HEK293T (cell line): ENCODE results near the gene SDHB.

Experiments
- ARNT ChIP-seq: fragments of 450-650 bp; IDR thresholded peaks from 2 replicates; pipeline ENCODE4 v1.6.1; 2017; ENCODE audit warnings: mild to moderate bottlenecking
- BHLHE40 ChIP-seq: fragments of 450-650 bp; IDR thresholded peaks from 2 replicates; pipeline ENCODE4 v1.6.1; 2016; ENCODE audit warnings: mild to moderate bottlenecking, moderate library complexity, borderline replicate concordance
- ELF4 ChIP-seq: fragments of 450-650 bp; IDR thresholded peaks from 2 replicates; pipeline ENCODE4 v1.6.1; 2017; ENCODE audit warnings: antibody characterized with exemption
- FOXA1 ChIP-seq: fragments of 450-650 bp; IDR thresholded peaks from 2 replicates; pipeline ENCODE4 v1.6.1; 2016; ENCODE audit warnings: mild to moderate bottlenecking
- FOXK2 ChIP-seq: fragments of 450-650 bp; IDR thresholded peaks from 2 replicates; pipeline ENCODE4 v1.6.1; 2016; ENCODE audit warnings: mild to moderate bottlenecking
- FOXM1 ChIP-seq: fragments of 450-650 bp; IDR thresholded peaks from 2 replicates; pipeline ENCODE4 v1.6.1; 2017; ENCODE audit warnings: mild to moderate bottlenecking, borderline replicate concordance
- HDGF ChIP-seq: fragments of 450-650 bp; IDR thresholded peaks from 2 replicates; pipeline ENCODE4 v1.6.1; 2017; ENCODE audit warnings: antibody characterized with exemption, borderline replicate concordance
- L3MBTL2 ChIP-seq: fragments of 450-650 bp; conservative IDR thresholded peaks from 2 replicates; pipeline ENCODE4 v1.6.1; 2016; ENCODE audit warnings: mild to moderate bottlenecking
- LEF1 ChIP-seq: fragments of 450-650 bp; IDR thresholded peaks from 2 replicates; pipeline ENCODE4 v1.6.1; 2017; ENCODE audit warnings: mild to moderate bottlenecking, borderline replicate concordance
- SP1 ChIP-seq: fragments of 450-650 bp; IDR thresholded peaks from 2 replicates; pipeline ENCODE4 v1.6.1; 2017
- SUZ12 ChIP-seq: fragments of 450-650 bp; IDR thresholded peaks from 2 replicates; pipeline ENCODE4 v1.6.1; 2016; ENCODE audit warnings: mild to moderate bottlenecking
- ZNF384 ChIP-seq: fragments of 450-650 bp; IDR thresholded peaks from 2 replicates; pipeline ENCODE4 v1.6.1; 2016
- TF ChIP-seq, protein P1 (sequence below): fragments of 450-650 bp; IDR thresholded peaks from 2 replicates; pipeline ENCODE4 v1.6.1; 2016

DNA sequence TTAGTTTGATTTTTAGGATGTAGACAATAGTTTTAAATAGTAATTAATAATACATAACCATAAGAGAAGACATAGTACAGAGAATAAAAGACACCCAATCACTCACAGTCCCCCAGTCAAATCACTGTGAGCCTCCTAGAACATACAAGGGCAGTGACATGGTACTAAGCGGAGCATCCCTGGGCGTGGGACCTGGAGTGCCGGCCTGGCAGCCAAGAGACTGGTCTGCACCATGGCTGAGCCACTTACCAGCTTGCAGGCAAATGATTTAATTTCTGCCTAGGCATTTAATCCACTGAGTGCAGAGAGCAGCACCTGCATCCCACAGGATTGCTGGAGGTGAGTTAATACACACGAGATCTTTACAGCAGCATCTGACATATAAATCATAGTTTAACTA is 20.4 kb downstream of the SDHB start:
- TF ChIP-seq FOXM1 (no peak), ELF4 (no peak), SP1 (no peak), FOXA1 (no peak), BHLHE40 (no peak), ZNF384 (no peak), L3MBTL2 (no peak), HDGF (no peak), SUZ12 (no peak), ARNT (no peak), FOXK2 (no peak), LEF1 (no peak)
- TF ChIP-seq, protein P1, sequence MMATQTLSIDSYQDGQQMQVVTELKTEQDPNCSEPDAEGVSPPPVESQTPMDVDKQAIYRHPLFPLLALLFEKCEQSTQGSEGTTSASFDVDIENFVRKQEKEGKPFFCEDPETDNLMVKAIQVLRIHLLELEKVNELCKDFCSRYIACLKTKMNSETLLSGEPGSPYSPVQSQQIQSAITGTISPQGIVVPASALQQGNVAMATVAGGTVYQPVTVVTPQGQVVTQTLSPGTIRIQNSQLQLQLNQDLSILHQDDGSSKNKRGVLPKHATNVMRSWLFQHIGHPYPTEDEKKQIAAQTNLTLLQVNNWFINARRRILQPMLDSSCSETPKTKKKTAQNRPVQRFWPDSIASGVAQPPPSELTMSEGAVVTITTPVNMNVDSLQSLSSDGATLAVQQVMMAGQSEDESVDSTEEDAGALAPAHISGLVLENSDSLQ = no peak
